ENCODE measurements around the gene FXYD3. TPM values are rescaled to one million over a fixed set of nuclear protein-coding genes. Genes with fewer than 3 reads are reported as not detected.
"Not testable (repeated sequence)": the region's sequence is repeated elsewhere in the genome, so short reads cannot be mapped to it uniquely, and the experiment has no call there.

The FXYD3 gene
- total RNA-seq, 2 experiments from 2014 or later = not detected

GRCh38 chr19:35100588-35101533 lies 14.8 kb upstream of the FXYD3 start:
- Mint-ChIP-seq H3K4me3 (no peak overlapping the region), H3K27ac (no peak overlapping the region), H3K4me1 (ENCODE audit: low read depth) (no peaks in the 10 kb centered on the region), H3K9me3 (no peaks in the 10 kb centered on the region), H3K36me3 (no peaks in the 10 kb centered on the region), H3K27me3 (no peaks in the 10 kb centered on the region)
- ChIA-PET CTCF (interaction anchor here (1.0 to 2.1 kb wide), 2 partner anchors 34 to 35 kb away, joined by 3 to 7 read pairs; no protein-coding TSS in a partner anchor), POLR2A (interaction anchor here (0.6 kb wide), 1 partner anchor 16 kb away, joined by 4 read pairs; no protein-coding TSS in a partner anchor)
- DNase-seq = no peak
- intact Hi-C loops (cut with micrococcal nuclease) = loop anchor here (10.0 kb wide), 1 partner anchor 924 kb away; no protein-coding TSS in a partner anchor

- H3K27ac Mint-ChIP-seq; H3K27me3 Mint-ChIP-seq; H3K9me3 Mint-ChIP-seq; DNase-seq; H3K4me1 Mint-ChIP-seq (ENCODE audit: low read depth); POLR2A ChIA-PET; H3K4me3 Mint-ChIP-seq; H3K36me3 Mint-ChIP-seq: not testable (repeated sequence)
- intact Hi-C loops (cut with micrococcal nuclease) = loop anchor here (10.0 kb wide), 1 partner anchor 923 kb away; no protein-coding TSS in a partner anchor
- CTCF ChIA-PET = interaction anchor here (2.1 kb wide), 1 partner anchor 35 kb away, joined by 7 read pairs; no protein-coding TSS in a partner anchor
These were observed 13.7 kb upstream of the FXYD3 start for GRCh38 chr19:35101949-35102348.

- H3K27me3 Mint-ChIP-seq; DNase-seq; H3K27ac Mint-ChIP-seq; POLR2A ChIA-PET; H3K4me3 Mint-ChIP-seq; H3K9me3 Mint-ChIP-seq; H3K36me3 Mint-ChIP-seq; H3K4me1 Mint-ChIP-seq (ENCODE audit: low read depth): not testable (repeated sequence)
- intact Hi-C loops (cut with micrococcal nuclease) = loop anchor here (10.0 kb wide), 1 partner anchor 921 kb away; no protein-coding TSS in a partner anchor
- CTCF ChIA-PET = interaction anchor here (1.4 kb wide), 1 partner anchor 36 kb away, joined by 4 read pairs; no protein-coding TSS in a partner anchor
These were observed 12.0 kb upstream of the FXYD3 start for GRCh38 chr19:35103614-35104013.

GRCh38 chr19:35104361-35104760 lies 11.3 kb upstream of the FXYD3 start:
- intact Hi-C loops (cut with micrococcal nuclease) = loop anchor here (10.0 kb wide), 1 partner anchor 920 kb away; no protein-coding TSS in a partner anchor
- no peak overlapping the region for H3K27ac Mint-ChIP-seq
- no peaks in the 10 kb centered on the region for H3K27me3 Mint-ChIP-seq
- H3K36me3 Mint-ChIP-seq = no peaks in the 10 kb centered on the region
- no peak for DNase-seq
- peaks cover 10% of the 10 kb centered on the region for H3K4me1 Mint-ChIP-seq (ENCODE audit: low read depth)
- ChIA-PET POLR2A (no interaction called here), CTCF (interaction anchor here (1.4 kb wide), 1 partner anchor 37 kb away, joined by 4 read pairs; no protein-coding TSS in a partner anchor)
- no peaks in the 10 kb centered on the region for H3K9me3 Mint-ChIP-seq
- H3K4me3 Mint-ChIP-seq = no peak overlapping the region

GRCh38 chr19:35105047-35105410 lies 10.6 kb upstream of the FXYD3 start:
- Mint-ChIP-seq H3K27me3 (no peaks in the 10 kb centered on the region), H3K4me1 (ENCODE audit: low read depth) (peaks cover 10% of the 10 kb centered on the region), H3K9me3 (no peaks in the 10 kb centered on the region), H3K4me3 (no peak overlapping the region), H3K36me3 (no peaks in the 10 kb centered on the region), H3K27ac (no peak overlapping the region)
- POLR2A ChIA-PET = no interaction called here
- intact Hi-C loops (cut with micrococcal nuclease) = loop anchor here (10.0 kb wide), 1 partner anchor 920 kb away; no protein-coding TSS in a partner anchor
- DNase-seq = no peak
- CTCF ChIA-PET = no interaction called here

GRCh38 chr19:35105411-35106290 lies 10.0 kb upstream of the FXYD3 start:
- intact Hi-C loops (cut with micrococcal nuclease) = loop anchor here (10.0 kb wide), 1 partner anchor 919 kb away; no protein-coding TSS in a partner anchor
- Mint-ChIP-seq H3K27me3 (no peaks in the 10 kb centered on the region), H3K27ac (no peak overlapping the region), H3K36me3 (no peaks in the 10 kb centered on the region), H3K4me3 (no peak overlapping the region), H3K4me1 (ENCODE audit: low read depth) (peaks cover 10% of the 10 kb centered on the region), H3K9me3 (no peaks in the 10 kb centered on the region)
- ChIA-PET POLR2A (no interaction called here), CTCF (interaction anchor here (2.4 kb wide), 1 partner anchor 39 kb away, joined by 6 read pairs; no protein-coding TSS in a partner anchor)
- no peak for DNase-seq

- H3K4me3 Mint-ChIP-seq = no peak overlapping the region
- no peaks in the 10 kb centered on the region for H3K36me3 Mint-ChIP-seq
- peaks cover 10% of the 10 kb centered on the region for H3K4me1 Mint-ChIP-seq (ENCODE audit: low read depth)
- POLR2A ChIA-PET = no interaction called here
- no peaks in the 10 kb centered on the region for H3K27me3 Mint-ChIP-seq
- DNase-seq = no peak
- CTCF ChIA-PET = interaction anchor here (2.4 kb wide), 1 partner anchor 40 kb away, joined by 6 read pairs; no protein-coding TSS in a partner anchor
- H3K27ac Mint-ChIP-seq = no peak overlapping the region
- intact Hi-C loops (cut with micrococcal nuclease) = loop anchor here (10.0 kb wide), 1 partner anchor 919 kb away; no protein-coding TSS in a partner anchor
- no peaks in the 10 kb centered on the region for H3K9me3 Mint-ChIP-seq
These were observed 9.4 kb upstream of the FXYD3 start for GRCh38 chr19:35106291-35106583.

- intact Hi-C loops (cut with micrococcal nuclease) = loop anchor here (10.0 kb wide), 1 partner anchor 918 kb away; no protein-coding TSS in a partner anchor
- POLR2A ChIA-PET = no interaction called here
- Mint-ChIP-seq H3K27me3 (no peaks in the 10 kb centered on the region), H3K4me3 (no peak overlapping the region), H3K4me1 (ENCODE audit: low read depth) (peaks cover 10% of the 10 kb centered on the region), H3K9me3 (no peaks in the 10 kb centered on the region), H3K36me3 (no peaks in the 10 kb centered on the region), H3K27ac (no peak overlapping the region)
- no peak for DNase-seq
- CTCF ChIA-PET = interaction anchor here (0.9 to 2.4 kb wide), 2 partner anchors 41 to 62 kb away, joined by 3 to 6 read pairs; no protein-coding TSS in a partner anchor
These were observed 8.6 kb upstream of the FXYD3 start for GRCh38 chr19:35106898-35107541.

GRCh38 chr19:35107545-35107944 lies 8.1 kb upstream of the FXYD3 start:
- ChIA-PET POLR2A (no interaction called here), CTCF (interaction anchor here (2.4 kb wide), 1 partner anchor 41 kb away, joined by 6 read pairs; no protein-coding TSS in a partner anchor)
- Mint-ChIP-seq H3K4me3 (no peak overlapping the region), H3K36me3 (no peaks in the 10 kb centered on the region), H3K4me1 (ENCODE audit: low read depth) (peaks cover 10% of the 10 kb centered on the region), H3K9me3 (no peaks in the 10 kb centered on the region), H3K27ac (no peak overlapping the region), H3K27me3 (no peaks in the 10 kb centered on the region)
- intact Hi-C loops (cut with micrococcal nuclease) = loop anchor here (10.0 kb wide), 1 partner anchor 917 kb away; no protein-coding TSS in a partner anchor
- peak; percentile 44 for DNase-seq

GRCh38 chr19:35108730-35109129 lies 6.9 kb upstream of the FXYD3 start:
- Mint-ChIP-seq H3K4me1 (ENCODE audit: low read depth) (peaks cover 10% of the 10 kb centered on the region), H3K27me3 (no peaks in the 10 kb centered on the region), H3K27ac (no peak overlapping the region), H3K9me3 (no peaks in the 10 kb centered on the region), H3K36me3 (no peaks in the 10 kb centered on the region), H3K4me3 (no peak overlapping the region)
- DNase-seq = no peak
- CTCF ChIA-PET = interaction anchor here (0.7 kb wide), 1 partner anchor 313 kb away, joined by 3 read pairs; no protein-coding TSS in a partner anchor
- POLR2A ChIA-PET = no interaction called here
- intact Hi-C loops (cut with micrococcal nuclease) = loop anchor here (10.0 kb wide), 1 partner anchor 916 kb away; no protein-coding TSS in a partner anchor

- Mint-ChIP-seq H3K27ac (no peak overlapping the region), H3K27me3 (no peaks in the 10 kb centered on the region), H3K4me1 (ENCODE audit: low read depth) (peaks cover 11% of the 10 kb centered on the region), H3K36me3 (no peaks in the 10 kb centered on the region), H3K4me3 (no peak overlapping the region), H3K9me3 (no peaks in the 10 kb centered on the region)
- DNase-seq = no peak
- intact Hi-C loops (cut with micrococcal nuclease) = loop anchor here (10.0 kb wide), 1 partner anchor 915 kb away; no protein-coding TSS in a partner anchor
- ChIA-PET POLR2A (no interaction called here), CTCF (interaction anchor here (0.7 to 3.0 kb wide), 3 partner anchors 26 to 314 kb away, joined by 3 to 15 read pairs (median 4); partner anchors contain the start of gene LGI4)
These were observed 6.1 kb upstream of the FXYD3 start for GRCh38 chr19:35109395-35110112.

All from activated CD4-positive, alpha-beta memory T cell treated with anti-CD3 and anti-CD28 coated beads for 36 hours (primary cell).